ENCODE results near the gene HUNK. TPM values are rescaled to one million over a fixed set of nuclear protein-coding genes. Genes with fewer than 3 reads are reported as not detected.

The HUNK gene
- total and polyA plus RNA-seq, 12 donors, result 0.13 to 1.4 (median 0.54) TPM

- 72 to 81% (median 79%) methylated on average over 3 of the region's 3 CpGs for WGBS, 4 donors
- Histone ChIP-seq H3K27ac (no peak overlapping the region), H3K27me3 (no peaks in the 10 kb centered on the region), H3K9me3 (replicated peaks in 1 of 3) (no peaks in the 10 kb centered on the region), H3K4me1 (replicated peaks in 1 of 2) (no peaks in the 10 kb centered on the region), H3K36me3 (replicated peaks in 1 of 2) (no peaks in the 10 kb centered on the region), H3K4me3 (no peak overlapping the region)
- DNase-seq, result no peak
- TF ChIP-seq CTCF (IDR thresholded peaks at IDR 0.05) (no peak), POLR2A (IDR thresholded peaks at IDR 0.05) (no peak)
- intact Hi-C loops (cut with DNase I), result no loop called here
These were observed 35.0 kb upstream of the HUNK start for GRCh38 chr21:31837618-31838390.

- Histone ChIP-seq H3K9me3 (replicated peaks in 1 of 3) (no peaks in the 10 kb centered on the region), H3K4me3 (no peak overlapping the region), H3K27ac (no peak overlapping the region), H3K4me1 (replicated peaks in 1 of 2) (no peaks in the 10 kb centered on the region), H3K36me3 (replicated peaks in 1 of 2) (no peaks in the 10 kb centered on the region), H3K27me3 (no peaks in the 10 kb centered on the region)
- no peak for TF ChIP-seq CTCF (IDR thresholded peaks at IDR 0.05)
- no peak for TF ChIP-seq POLR2A (IDR thresholded peaks at IDR 0.05)
- no peak for DNase-seq
- 74 to 86% (median 77%) methylated on average over 5 of the region's 5 CpGs for WGBS, 4 donors
- intact Hi-C loops (cut with DNase I), result no loop called here
These were observed 34.0 kb upstream of the HUNK start for GRCh38 chr21:31838586-31839355.

GRCh38 chr21:31844206-31844605 is 28.6 kb upstream of the HUNK start:
- no peak for DNase-seq
- Histone ChIP-seq H3K4me3 (no peak overlapping the region), H3K27me3 (no peaks in the 10 kb centered on the region), H3K36me3 (replicated peaks in 1 of 2) (no peaks in the 10 kb centered on the region), H3K9me3 (replicated peaks in 1 of 3) (peaks cover 0 to 5% (median 0%) of the 10 kb centered on the region in 3 donors), H3K27ac (no peak overlapping the region), H3K4me1 (replicated peaks in 1 of 2) (no peaks in the 10 kb centered on the region)
- no peak for TF ChIP-seq POLR2A (IDR thresholded peaks at IDR 0.05)
- TF ChIP-seq CTCF (IDR thresholded peaks at IDR 0.05), result no peak
- intact Hi-C loops (cut with DNase I), result no loop called here

GRCh38 chr21:31845151-31845729 is 27.6 kb upstream of the HUNK start:
- TF ChIP-seq POLR2A (IDR thresholded peaks at IDR 0.05) (no peak), CTCF (IDR thresholded peaks at IDR 0.05) (no peak)
- Histone ChIP-seq H3K9me3 (replicated peaks in 1 of 3) (peaks cover 0 to 5% (median 0%) of the 10 kb centered on the region in 3 donors), H3K4me3 (no peak overlapping the region), H3K36me3 (replicated peaks in 1 of 2) (no peaks in the 10 kb centered on the region), H3K4me1 (replicated peaks in 1 of 2) (no peaks in the 10 kb centered on the region), H3K27ac (no peak overlapping the region), H3K27me3 (no peaks in the 10 kb centered on the region)
- intact Hi-C loops (cut with DNase I), result no loop called here
- DNase-seq, result no peak
- WGBS, 4 donors, result 68 to 75% (median 72%) methylated on average over 6 of the region's 6 CpGs

Measured in adrenal gland (tissue), 12 donors.